T-cell (primary cell): ENCODE data around the gene CFHR1. TPM values are rescaled to one million over a fixed set of nuclear protein-coding genes. Genes with fewer than 3 reads are reported as not detected.

ENCODE experiments used
- ATAC-seq, 4 experiments: fragments of 200-7000 bp in 3 of 4; fragments of 150-1000 bp in 1 of 4; cut with Tn5 transposase; replicated peaks in 1 of 4; 1 replicate in 3 of 4; 2 replicates in 1 of 4; pipeline ENCODE4 v1.10.0; 2021; ENCODE audit warnings: moderate library complexity in 3 of 4, mild to moderate bottlenecking in 2 of 4, moderate number of reproducible peaks in 1 of 4
- CTCF ChIA-PET, 2 donors: fragments of 300-600 bp; sonication (Branson Sonifier 250); formaldehyde crosslinking; loops; one replicate each; lab custom pipeline; 2022; ENCODE audit warnings: antibody characterized with exemption in 2 of 2; lab: Charles Lee
- POLR2A ChIA-PET, 2 donors: fragments of 300-600 bp; sonication (Branson Sonifier 250); formaldehyde crosslinking; loops; one replicate each; lab custom pipeline; 2022; ENCODE audit warnings: antibody characterized with exemption in 2 of 2; lab: Charles Lee
- DNase-seq, 35 experiments: peaks; one replicate each; pipeline versions ENCODE4 v3.0.0 to v3.0.0-alpha.2; 2013 to 2023
- H3K27ac ChIP-seq: one replicate; pipeline ENCODE4 v1.5.1; 2013; ENCODE audit warnings: low read length
- H3K27me3 ChIP-seq, 2 experiments: replicated peaks in 1 of 2; 1 replicate in 1 of 2; 2 replicates in 1 of 2; pipeline versions ENCODE4 v1.6.1 to v1.7.0; 2013; ENCODE audit warnings: low read length in 1 of 2, mixed read lengths in 1 of 2; ENCODE audit not compliant: control insufficient read depth in 2 of 2, insufficient read depth in 2 of 2; ENCODE audit errors: extremely low read depth in 1 of 2
- H3K36me3 ChIP-seq, 2 donors: 1 replicate in 1 of 2; 2 replicates in 1 of 2; pipeline versions ENCODE4 v1.6.1 to v1.7.0; 2013; ENCODE audit warnings: low read length in 1 of 2; ENCODE audit not compliant: control insufficient read depth in 2 of 2, insufficient read depth in 1 of 2; ENCODE audit errors: extremely low read depth in 1 of 2
- H3K4me1 ChIP-seq, 2 experiments: 1 replicate in 1 of 2; 2 replicates in 1 of 2; pipeline versions ENCODE4 v1.6.1 to v1.7.0; 2013; ENCODE audit warnings: low read length in 2 of 2, mixed read lengths in 1 of 2; ENCODE audit not compliant: insufficient read depth in 2 of 2, control insufficient read depth in 1 of 2; ENCODE audit errors: extremely low read depth in 1 of 2
- H3K4me3 ChIP-seq, 2 donors: 1 replicate in 1 of 2; 2 replicates in 1 of 2; pipeline versions ENCODE4 v1.5.1 to v1.7.0; 2013; ENCODE audit warnings: mild to moderate bottlenecking in 2 of 2, low read length in 1 of 2, moderate library complexity in 1 of 2; ENCODE audit not compliant: control insufficient read depth in 1 of 2; ENCODE audit errors: extremely low read depth in 1 of 2
- H3K9me3 ChIP-seq: 2 replicates; pipeline ENCODE4 v1.7.0; 2013
- H3K27ac Mint-ChIP-seq, 2 donors: one replicate each; pipeline ENCODE4 v1.8.0; 2020 to 2021; ENCODE audit warnings: mild to moderate bottlenecking in 2 of 2, mixed read lengths in 2 of 2
- H3K27me3 Mint-ChIP-seq, 2 donors: one replicate each; pipeline ENCODE4 v1.8.0; 2021 to 2022; ENCODE audit warnings: mixed read lengths in 2 of 2
- H3K36me3 Mint-ChIP-seq: one replicate; pipeline ENCODE4 v1.8.0; 2021; ENCODE audit warnings: mixed read lengths
- H3K4me1 Mint-ChIP-seq, 3 donors: one replicate each; pipeline ENCODE4 v1.8.0; 2020 to 2022; ENCODE audit warnings: mixed read lengths in 3 of 3, mild to moderate bottlenecking in 1 of 3
- H3K4me3 Mint-ChIP-seq, 3 donors: one replicate each; pipeline ENCODE4 v1.8.0; 2020 to 2022; ENCODE audit warnings: mild to moderate bottlenecking in 3 of 3, mixed read lengths in 3 of 3, moderate library complexity in 3 of 3
- H3K9me3 Mint-ChIP-seq, 3 donors: one replicate each; pipeline ENCODE4 v1.8.0; 2020 to 2022; ENCODE audit warnings: mixed read lengths in 3 of 3
- WGBS: methylation state at CpG from one replicate; pipeline ENCODE4 v1.1.5; 2013; ENCODE audit warnings: missing lambda C conversion rate; ENCODE audit not compliant: insufficient coverage; 5-methylcytosine and 5-hydroxymethylcytosine counted together
- total RNA-seq, 35 experiments: library from RNA in 6 of 35; stranded (reverse) in 6 of 35; fragments of 120-200 nt in 1 of 35; gene quantifications; one replicate each; pipeline versions ENCODE4 v1.2.1 to v1.2.4 and lab custom pipeline; 2013 to 2026

Gene CFHR1
- total RNA-seq, 5 donors from 2014 or later (not counting 1 experiment from before 2014, with no cell fraction given) = 0.41 to 1.3 TPM; not detected in 3

DNA sequence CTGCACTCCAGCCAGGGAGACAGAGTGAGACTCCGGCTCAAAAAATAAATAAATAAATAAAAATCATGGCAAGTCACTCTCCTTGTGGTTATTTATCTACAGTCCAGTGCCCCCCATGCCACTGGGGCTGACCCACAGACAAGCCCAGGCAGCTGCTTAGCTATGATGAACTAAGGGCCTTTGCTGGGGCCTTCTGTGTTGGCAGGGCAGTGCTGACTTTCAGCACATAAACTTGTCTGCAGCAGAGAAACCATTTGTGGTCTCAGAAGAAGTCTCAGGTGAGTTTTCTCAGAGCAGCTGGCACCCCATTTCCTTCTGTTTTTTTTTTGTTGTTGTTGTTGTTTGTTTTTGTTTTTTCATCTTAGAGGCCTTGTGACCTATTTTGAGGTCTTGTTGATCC lies 47.4 kb downstream of the CFHR1 start:
- Histone ChIP-seq H3K27ac (no peak overlapping the region), H3K4me3 (no peak overlapping the region), H3K36me3 (no peaks in the 10 kb centered on the region), H3K4me1 (no peaks in the 10 kb centered on the region), H3K9me3 (no peaks in the 10 kb centered on the region), H3K27me3 (no peaks in the 10 kb centered on the region)
- H3K4me1 Mint-ChIP-seq = no peaks in the 10 kb centered on the region
- H3K27me3 Mint-ChIP-seq = peaks cover 0 to 3% of the 10 kb centered on the region in 2 donors
- no peaks in the 10 kb centered on the region for H3K36me3 Mint-ChIP-seq
- POLR2A ChIA-PET = no interaction called here
- CTCF ChIA-PET = no interaction called here
- H3K4me3 Mint-ChIP-seq = no peak overlapping the region
- H3K27ac Mint-ChIP-seq = no peak overlapping the region
- H3K9me3 Mint-ChIP-seq = peaks cover 2 to 7% (median 6%) of the 10 kb centered on the region in 3 donors
- no CpG with 5 or more reads among the region's 1 CpG for WGBS
- DNase-seq (no peak), ATAC-seq (no peak)

- peaks cover 2 to 5% (median 3%) of the 10 kb centered on the region in 3 donors for H3K9me3 Mint-ChIP-seq
- H3K4me1 ChIP-seq = no peaks in the 10 kb centered on the region
- no peak overlapping the region for H3K27ac ChIP-seq
- no peak overlapping the region for H3K27ac Mint-ChIP-seq
- no peak overlapping the region for H3K4me3 Mint-ChIP-seq
- H3K36me3 ChIP-seq = no peaks in the 10 kb centered on the region
- DNase-seq (no peak), ATAC-seq (no peak)
- H3K9me3 ChIP-seq = no peaks in the 10 kb centered on the region
- H3K4me1 Mint-ChIP-seq = no peaks in the 10 kb centered on the region
- peaks cover 3 to 8% of the 10 kb centered on the region in 2 donors for H3K27me3 Mint-ChIP-seq
- POLR2A ChIA-PET = no interaction called here
- no peaks in the 10 kb centered on the region for H3K36me3 Mint-ChIP-seq
- no peak overlapping the region for H3K4me3 ChIP-seq
- WGBS = 100% methylated on average over 2 of the region's 4 CpGs
- CTCF ChIA-PET = no interaction called here
- peaks cover 0 to 2% of the 10 kb centered on the region in 2 experiments for H3K27me3 ChIP-seq
Measured at GRCh38 chr1:196873385-196873784, 53.9 kb downstream of the CFHR1 start.

GRCh38 chr1:196875935-196876334 lies 56.4 kb downstream of the CFHR1 start:
- H3K27ac Mint-ChIP-seq = no peak overlapping the region
- POLR2A ChIA-PET = no interaction called here
- Histone ChIP-seq H3K4me1 (no peaks in the 10 kb centered on the region), H3K27me3 (peaks cover 0 to 2% of the 10 kb centered on the region in 2 experiments), H3K27ac (no peak overlapping the region), H3K9me3 (no peaks in the 10 kb centered on the region), H3K4me3 (no peak overlapping the region), H3K36me3 (no peaks in the 10 kb centered on the region)
- 88% methylated on average over 3 of the region's 3 CpGs for WGBS
- no peaks in the 10 kb centered on the region for H3K4me1 Mint-ChIP-seq
- H3K36me3 Mint-ChIP-seq = no peaks in the 10 kb centered on the region
- peaks cover 0 to 5% (median 3%) of the 10 kb centered on the region in 3 donors for H3K9me3 Mint-ChIP-seq
- H3K27me3 Mint-ChIP-seq = peaks cover 7 to 8% of the 10 kb centered on the region in 2 donors
- no peak overlapping the region for H3K4me3 Mint-ChIP-seq
- CTCF ChIA-PET = no interaction called here
- DNase-seq (no peak), ATAC-seq (no peak)

- Mint-ChIP-seq H3K27me3 (peaks cover 9 to 11% of the 10 kb centered on the region in 2 donors), H3K4me1 (no peaks in the 10 kb centered on the region), H3K4me3 (no peak overlapping the region), H3K36me3 (no peaks in the 10 kb centered on the region), H3K9me3 (peaks cover 0 to 9% (median 7%) of the 10 kb centered on the region in 3 donors), H3K27ac (no peak overlapping the region)
- H3K9me3 ChIP-seq = no peaks in the 10 kb centered on the region
- WGBS = 20% methylated on average over 24 of the region's 29 CpGs
- H3K36me3 ChIP-seq = no peaks in the 10 kb centered on the region
- H3K27ac ChIP-seq = no peak overlapping the region
- no peak overlapping the region for H3K4me3 ChIP-seq
- ChIA-PET CTCF (no interaction called here), POLR2A (no interaction called here)
- H3K4me1 ChIP-seq = no peaks in the 10 kb centered on the region
- ATAC-seq (no peak), DNase-seq (no peak)
- H3K27me3 ChIP-seq = peaks cover 0 to 2% of the 10 kb centered on the region in 2 experiments
Measured at GRCh38 chr1:196877964-196878363, 58.4 kb downstream of the CFHR1 start.

Other genes with a start within 250 kb of the CFHR1 start
- under 1 TPM in 1 of 5 donors, not detected in 4; 0.07 TPM for gene KCNT2, start 211.3 kb upstream of the CFHR1 start, total RNA-seq
- 10 to 100 TPM in 1 of 5 donors, 1 to 10 TPM in 4; 2.0 to 11.8 (median 6.0) TPM for gene CFH, start 167.7 kb upstream of the CFHR1 start, total RNA-seq
- not detected for gene CFHR3, start 44.9 kb upstream of the CFHR1 start, total RNA-seq
- gene CFHR4, start 68.3 kb downstream of the CFHR1 start, total RNA-seq = not detected
- gene CFHR2, start 124.0 kb downstream of the CFHR1 start, total RNA-seq = not detected
- gene CFHR5, start 157.8 kb downstream of the CFHR1 start, total RNA-seq = not detected
- gene F13B, start 247.5 kb downstream of the CFHR1 start, total RNA-seq = not detected